Heart right ventricle (tissue), 16 donors: Measurements from ENCODE around the gene SEC63. TPM values are rescaled to one million over a fixed set of nuclear protein-coding genes. Genes with fewer than 3 reads are reported as not detected.
"Not testable (repeated sequence)": the region's sequence is repeated elsewhere in the genome, so short reads cannot be mapped to it uniquely, and the experiment has no call there.

Source experiments
- ATAC-seq, 8 donors: fragments of 200-7000 bp; cut with Tn5 transposase; one replicate each; pipeline ENCODE4 v1.9.1; 2020; ENCODE audit warnings: mild to moderate bottlenecking in 8 of 8, moderate library complexity in 8 of 8, moderate number of reproducible peaks in 1 of 8
- DNase-seq, 2 donors: peaks; one replicate each; pipeline ENCODE4 v3.0.0-alpha.2; 2020
- H3K27ac ChIP-seq, 10 donors: fragments of 200-600 bp; sonication (generic) in 2 of 10; one replicate each; pipeline versions ENCODE4 v1.5.0 to v1.8.0; 2020 to 2022; ENCODE audit warnings: mild to moderate bottlenecking in 3 of 10
- H3K27me3 ChIP-seq, 7 donors: fragments of 200-600 bp; one replicate each; pipeline ENCODE4 v1.8.0; 2021 to 2022; ENCODE audit warnings: mild to moderate bottlenecking in 2 of 7
- H3K36me3 ChIP-seq, 9 donors: fragments of 200-600 bp; sonication (generic) in 1 of 9; one replicate each; pipeline versions ENCODE4 v1.5.0 to v1.8.0; 2020 to 2022; ENCODE audit warnings: mild to moderate bottlenecking in 2 of 9
- H3K4me1 ChIP-seq, 9 donors: fragments of 200-600 bp; sonication (generic) in 1 of 9; one replicate each; pipeline versions ENCODE4 v1.5.0 to v1.8.0; 2020 to 2022; ENCODE audit warnings: mild to moderate bottlenecking in 4 of 9
- H3K4me3 ChIP-seq, 10 donors: fragments of 200-600 bp; sonication (generic) in 2 of 10; one replicate each; pipeline versions ENCODE4 v1.5.0 to v1.8.0; 2020 to 2022; ENCODE audit warnings: mild to moderate bottlenecking in 7 of 10, moderate library complexity in 2 of 10
- H3K9me3 ChIP-seq, 11 donors: fragments of 200-600 bp in 10 of 11; sonication (generic) in 2 of 11; one replicate each; pipeline versions ENCODE4 v1.5.0 to v1.8.0; 2013 to 2022; ENCODE audit warnings: mild to moderate bottlenecking in 2 of 11, control low read depth in 1 of 11, moderate library complexity in 1 of 11
- CTCF ChIP-seq, 9 donors: fragments of 200-600 bp; sonication (generic) in 2 of 9; IDR thresholded peaks; one replicate each; pipeline versions ENCODE4 v1.5.0 to v1.8.0; 2021 to 2022; ENCODE audit warnings: antibody characterized with exemption in 9 of 9, mild to moderate bottlenecking in 5 of 9, moderate library complexity in 1 of 9
- WGBS, 2 donors: extraction: QIAGEN DNeasy Blood & Tissue Kit; methylation state at CpG; one replicate each; pipeline ENCODE4 v1.1.7; 2013; ENCODE audit warnings: inconsistent platforms in 1 of 2; 5-methylcytosine and 5-hydroxymethylcytosine counted together
- intact Hi-C, 10 donors: fragments of 100-400 bp; cut with DNase I; formaldehyde crosslinking; loops; one replicate each; pipeline versions ENCODE4 v1.11.1 to v1.14.2; 2022
- polyA plus RNA-seq, 2 donors: library from polyadenylated mRNA; stranded (reverse); fragments of 200-250 nt; gene quantifications; one replicate each; pipeline ENCODE4 v1.2.3, GENCODE V29; 2013
- total RNA-seq, 10 donors: library from RNA; stranded (reverse); fragmentation: NEBNext Ultra II Directional in 3 of 10; extraction: Animal tissue kit (Norgen Biotek cat#: 25700) in 3 of 10; gene quantifications; one replicate each; pipeline versions ENCODE4 v1.2.1 to v1.2.4, GENCODE V29; 2021 to 2023
- donor health status: Arrhythmogenic right ventricular cardiomyopathy.
- donor health status: ischemic (EF 13 %, LVEDD 7.1; RV severe dilation, severe dysfunction).
- donor health status: healthy with polysubstance abuse.
- donor health status: DM: no; HTN: yes; CAD: no.
- donor health status: DM: no; HTN: no; CAD: no.
- donor health status: ischemic (EF 25% LVEDD 6.9; RV normal size, moderate dysfunction).
- donor health status: ischemic (EF 25% LVEDD 5.7; RV mildly dilated, moderate dysfunction).
- donor health status: healthy.
- donor health status: DM: yes; HTN: yes; CAD: no.
- donor health status: Ischemic cardiomyopathy.
- donor health status: ischemic (EF 35%, LVEDD 5.7; RV mildly dilated, moderate dysfunction).
- donor health status: nonischemic (EF 11% LVEDD 7.7; RV severe dilation, severe dysfunction).
- donor health status: DM: yes; HTN: yes; CAD: no.
- donor health status: PGD.
- donor health status: ischemic (EF 29% LVEDD 5.4; RV normal size, mild dysfunction).
- donor health status: nonischemic (EF 23%, LVEDD 6.1; RV moderate dilation, normal function).

The SEC63 gene
- total and polyA plus RNA-seq, 12 donors, result 22.5 to 68.3 (median 51.7) TPM

GRCh38 chr6:107917451-107918375 lies 40.3 kb downstream of the SEC63 start:
- peaks cover 0 to 21% (median 12%) of the 10 kb centered on the region in 11 donors for H3K9me3 ChIP-seq
- TF ChIP-seq CTCF (IDR thresholded peaks at IDR 0.05), result no peak
- ATAC-seq, result no peak

GRCh38 chr6:107916961-107917360 lies 41.0 kb downstream of the SEC63 start:
- intact Hi-C loops, ATAC-seq, H3K4me1 ChIP-seq, H3K27me3 ChIP-seq, H3K27ac ChIP-seq, DNase-seq, H3K4me3 ChIP-seq: not testable (repeated sequence)
- WGBS, 2 donors, result 97 to 98% methylated on average over 6 of the region's 6 CpGs
- peaks cover 0 to 89% (median 44%) of the 10 kb centered on the region in 9 donors for H3K36me3 ChIP-seq
- peaks cover 0 to 21% (median 12%) of the 10 kb centered on the region in 11 donors for H3K9me3 ChIP-seq

More at GRCh38 chr6:107917451-107918375, 40.3 kb downstream of the SEC63 start:
- 91 to 94% methylated on average over 9 of the region's 9 CpGs for WGBS, 2 donors
- Histone ChIP-seq H3K27ac (no peak overlapping the region), H3K4me1 (no peaks in the 10 kb centered on the region), H3K27me3 (no peaks in the 10 kb centered on the region), H3K4me3 (no peak overlapping the region), H3K36me3 (peaks cover 0 to 85% (median 46%) of the 10 kb centered on the region in 9 donors)
- intact Hi-C loops, result no loop called here
- DNase-seq, result no peak

- H3K4me1 ChIP-seq, result no peaks in the 10 kb centered on the region
- peaks cover 0 to 1% (median 0%) of the 10 kb centered on the region in 11 donors for H3K9me3 ChIP-seq
- ATAC-seq (no peak), DNase-seq (no peak)
- no peak overlapping the region for H3K4me3 ChIP-seq
- no peaks in the 10 kb centered on the region for H3K27me3 ChIP-seq
- 85 to 88% methylated on average over 1 of the region's 1 CpG for WGBS, 2 donors
- H3K36me3 ChIP-seq, result peaks cover 0 to 89% (median 30%) of the 10 kb centered on the region in 9 donors
- intact Hi-C loops, result no loop called here
- TF ChIP-seq CTCF (IDR thresholded peaks at IDR 0.05), result no peak
- H3K27ac ChIP-seq, result no peak overlapping the region
Observed at GRCh38 chr6:107911692-107912091, 46.3 kb downstream of the SEC63 start.

DNA sequence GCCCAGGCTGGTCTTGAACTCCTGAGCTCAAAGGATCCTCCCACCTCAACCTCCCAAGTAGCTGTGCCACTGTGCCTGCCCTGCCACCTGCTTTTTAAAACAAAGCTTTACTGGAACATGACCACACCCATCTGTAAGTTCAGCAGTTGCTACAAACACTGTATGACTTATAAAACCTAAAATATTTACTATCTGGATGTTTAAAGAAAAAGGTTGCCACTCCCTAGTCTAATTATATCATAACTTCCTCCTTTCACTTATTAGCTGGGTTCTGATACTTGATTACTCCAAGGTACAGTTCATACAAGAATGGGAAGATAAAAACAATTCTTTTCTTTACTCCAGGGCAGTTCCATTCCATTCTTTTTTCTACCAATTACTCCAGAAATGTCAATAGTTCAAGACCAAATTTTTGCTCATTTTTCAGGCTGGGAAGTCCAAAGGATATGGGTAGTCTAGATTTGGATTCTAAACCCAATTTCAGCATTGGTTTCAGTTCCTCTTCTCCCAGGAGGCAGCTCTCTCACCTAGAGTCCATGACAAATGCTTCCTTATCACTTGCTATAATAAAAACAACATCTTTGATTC lies 63.1 kb downstream of the SEC63 start:
- H3K4me1 ChIP-seq, result no peaks in the 10 kb centered on the region
- H3K36me3 ChIP-seq, result peaks cover 0 to 97% (median 34%) of the 10 kb centered on the region in 9 donors
- intact Hi-C loops, result no loop called here
- H3K9me3 ChIP-seq, result no peaks in the 10 kb centered on the region
- no peak overlapping the region for H3K4me3 ChIP-seq
- no peak overlapping the region for H3K27ac ChIP-seq
- TF ChIP-seq CTCF (IDR thresholded peaks at IDR 0.05), result no peak
- ATAC-seq (no peak), DNase-seq (no peak)
- H3K27me3 ChIP-seq, result no peaks in the 10 kb centered on the region

- H3K4me3 ChIP-seq, ATAC-seq, DNase-seq, H3K27me3 ChIP-seq, H3K4me1 ChIP-seq, intact Hi-C loops, H3K27ac ChIP-seq: not testable (repeated sequence)
- Histone ChIP-seq H3K9me3 (peaks cover 0 to 23% (median 0%) of the 10 kb centered on the region in 11 donors), H3K36me3 (peaks cover 0 to 71% (median 34%) of the 10 kb centered on the region in 9 donors)
- WGBS, 2 donors, result 98% methylated on average over 4 of the region's 4 CpGs
Observed at GRCh38 chr6:107890431-107890830, 67.6 kb downstream of the SEC63 start.

- Histone ChIP-seq H3K9me3 (peaks cover 0 to 28% (median 0%) of the 10 kb centered on the region in 11 donors), H3K36me3 (peaks cover 0 to 59% (median 5%) of the 10 kb centered on the region in 9 donors)
- H3K27me3 ChIP-seq, H3K4me1 ChIP-seq, intact Hi-C loops, ATAC-seq, H3K4me3 ChIP-seq, DNase-seq, H3K27ac ChIP-seq: not testable (repeated sequence)
- WGBS, 2 donors, result 97% methylated on average over 5 of the region's 5 CpGs
Observed at GRCh38 chr6:107885950-107886349, 72.1 kb downstream of the SEC63 start.
